Body of pancreas (tissue), 4 donors: ENCODE data around the gene EBP.

Experiments used
- POLR2A ChIP-seq, 3 donors: fragments of 450-650 bp; IDR thresholded peaks; one replicate each; pipeline ENCODE4 v1.6.1; 2016; ENCODE audit warnings: antibody characterized with exemption in 3 of 3, mild to moderate bottlenecking in 2 of 3
- TF ChIP-seq, protein P1 (sequence below), 7 experiments: fragments of 450-650 bp in 4 of 7; fragments of 200-600 bp in 3 of 7; sonication (generic) in 3 of 7; IDR thresholded peaks; one replicate each; pipeline ENCODE4 v1.5.1; 2016 to 2019; ENCODE audit warnings: antibody characterized with exemption in 7 of 7

- TF ChIP-seq, protein P1, sequence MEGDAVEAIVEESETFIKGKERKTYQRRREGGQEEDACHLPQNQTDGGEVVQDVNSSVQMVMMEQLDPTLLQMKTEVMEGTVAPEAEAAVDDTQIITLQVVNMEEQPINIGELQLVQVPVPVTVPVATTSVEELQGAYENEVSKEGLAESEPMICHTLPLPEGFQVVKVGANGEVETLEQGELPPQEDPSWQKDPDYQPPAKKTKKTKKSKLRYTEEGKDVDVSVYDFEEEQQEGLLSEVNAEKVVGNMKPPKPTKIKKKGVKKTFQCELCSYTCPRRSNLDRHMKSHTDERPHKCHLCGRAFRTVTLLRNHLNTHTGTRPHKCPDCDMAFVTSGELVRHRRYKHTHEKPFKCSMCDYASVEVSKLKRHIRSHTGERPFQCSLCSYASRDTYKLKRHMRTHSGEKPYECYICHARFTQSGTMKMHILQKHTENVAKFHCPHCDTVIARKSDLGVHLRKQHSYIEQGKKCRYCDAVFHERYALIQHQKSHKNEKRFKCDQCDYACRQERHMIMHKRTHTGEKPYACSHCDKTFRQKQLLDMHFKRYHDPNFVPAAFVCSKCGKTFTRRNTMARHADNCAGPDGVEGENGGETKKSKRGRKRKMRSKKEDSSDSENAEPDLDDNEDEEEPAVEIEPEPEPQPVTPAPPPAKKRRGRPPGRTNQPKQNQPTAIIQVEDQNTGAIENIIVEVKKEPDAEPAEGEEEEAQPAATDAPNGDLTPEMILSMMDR (IDR thresholded peaks at IDR 0.05), result no peak
- TF ChIP-seq POLR2A (IDR thresholded peaks at IDR 0.05), result peak; percentile 21 to 75 (median 67)
Observed at GRCh38 chrX:48475774-48476577, 45.6 kb upstream of the EBP start, which contains the start of gene FTSJ1.
